ENCODE measurements around the gene RALGDS. TPM values are rescaled to one million over a fixed set of nuclear protein-coding genes. Genes with fewer than 3 reads are reported as not detected.

The RALGDS gene
- total and polyA plus RNA-seq, 2 of the 4 experiments (the other 2 are of a cell fraction): 13.1 to 36.9 TPM

- H3K36me3 ChIP-seq (ENCODE audit: control insufficient read depth, insufficient read depth, low read length): peaks cover 45% of the 10 kb centered on the region
- CTCF ChIA-PET: no interaction called here
- TF ChIP-seq RAD21 (IDR thresholded peaks at IDR 0.05; ENCODE audit: low read length) (no peak), SMC3 (IDR thresholded peaks at IDR 0.05; ENCODE audit: low read depth, low read length) (no peak), USF2 (IDR thresholded peaks at IDR 0.05; ENCODE audit: low read depth, low read length) (no peak), CHD1 (IDR thresholded peaks at IDR 0.05; ENCODE audit: low read depth, low read length) (no peak), FOS (IDR thresholded peaks at IDR 0.05; ENCODE audit: low read depth, low read length) (no peak), RCOR1 (IDR thresholded peaks at IDR 0.05; ENCODE audit: insufficient replicate concordance, low read length) (no peak)
- TF ChIP-seq, protein P1, sequence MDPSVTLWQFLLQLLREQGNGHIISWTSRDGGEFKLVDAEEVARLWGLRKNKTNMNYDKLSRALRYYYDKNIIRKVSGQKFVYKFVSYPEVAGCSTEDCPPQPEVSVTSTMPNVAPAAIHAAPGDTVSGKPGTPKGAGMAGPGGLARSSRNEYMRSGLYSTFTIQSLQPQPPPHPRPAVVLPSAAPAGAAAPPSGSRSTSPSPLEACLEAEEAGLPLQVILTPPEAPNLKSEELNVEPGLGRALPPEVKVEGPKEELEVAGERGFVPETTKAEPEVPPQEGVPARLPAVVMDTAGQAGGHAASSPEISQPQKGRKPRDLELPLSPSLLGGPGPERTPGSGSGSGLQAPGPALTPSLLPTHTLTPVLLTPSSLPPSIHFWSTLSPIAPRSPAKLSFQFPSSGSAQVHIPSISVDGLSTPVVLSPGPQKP (IDR thresholded peaks at IDR 0.05; ENCODE audit: borderline replicate concordance, low read depth, low read length): no peak
These were observed 63.0 kb downstream of the RALGDS start for GRCh38 chr9:133058071-133058470.

More at GRCh38 chr9:133058071-133058470, 63.0 kb downstream of the RALGDS start:
- ATAC-seq (ENCODE audit: low read depth) (no peak), DNase-seq (no peak)
- dilution Hi-C loops (cut with HindIII; ENCODE audit: low sequenced_read_pairs, unreplicated experiment): no loop called here
- WGBS, 2 experiments (ENCODE audit: extremely low coverage in 2 of 2, insufficient read length in 1 of 2): no CpG with 5 or more reads among the region's 7 CpGs
- Histone ChIP-seq H3K27me3 (ENCODE audit: control insufficient read depth, insufficient read depth, low read length) (no peaks in the 10 kb centered on the region), H2AK5ac (ENCODE audit: low read depth, low read length) (no peak overlapping the region), H4K5ac (ENCODE audit: low read depth, low read length) (no peak overlapping the region), H3K9ac (ENCODE audit: low read depth, low read length) (no peak overlapping the region), H2BK120ac (ENCODE audit: low read depth, low read length) (no peak overlapping the region), H4K20me1 (ENCODE audit: insufficient read depth, low read length) (no peaks in the 10 kb centered on the region), H3K9me1 (ENCODE audit: insufficient read depth, low read length) (no peaks in the 10 kb centered on the region), H3K4me2 (ENCODE audit: low read depth, low read length) (no peak overlapping the region), H2AFZ (replicated peaks; ENCODE audit: low read length, poor library complexity) (no peak overlapping the region), H3K4me3 (ENCODE audit: insufficient read depth, low read depth, low read length) (no peak overlapping the region), H3K27ac (ENCODE audit: insufficient read depth, low read length) (no peak overlapping the region), H2AK9ac (replicated peaks; ENCODE audit: low read depth, low read length, poor library complexity) (no peak overlapping the region), H2BK20ac (ENCODE audit: low read depth, low read length) (no peak overlapping the region), H3K4ac (ENCODE audit: low read depth, low read length) (no peak overlapping the region), H3K23ac (ENCODE audit: low read depth, low read length) (no peak overlapping the region), H3K56ac (ENCODE audit: extremely low read depth, insufficient read depth, low read length) (no peak overlapping the region), H2BK5ac (ENCODE audit: low read depth, low read length, poor library complexity, severe bottlenecking) (no peak overlapping the region), H3K4me1 (ENCODE audit: control insufficient read depth, insufficient read depth, low read length) (peaks cover 3% of the 10 kb centered on the region; the same call in 1 of the 2 replicates), H4K91ac (ENCODE audit: insufficient read depth, low read depth, low read length) (no peak overlapping the region), H2BK15ac (ENCODE audit: low read depth, low read length) (no peak overlapping the region), H3K14ac (replicated peaks; ENCODE audit: low read depth, low read length) (no peak overlapping the region), H4K8ac (ENCODE audit: low read depth in 2 of 2, low read length in 2 of 2) (no peak overlapping the region), H3K9me3 (ENCODE audit: control insufficient read depth, insufficient read depth, low read length) (no peaks in the 10 kb centered on the region), H3K18ac (ENCODE audit: low read depth, low read length) (no peak overlapping the region), H3K79me1 (ENCODE audit: low read depth in 1 of 2, low read length in 2 of 2) (no peaks in the 10 kb centered on the region)
- POLR2A ChIA-PET (ENCODE audit: unreplicated experiment): no interaction called here
- no TSS peak for BruUV-seq (replicated peaks)
- in situ Hi-C loops (cut with MboI; ENCODE audit: low sequenced_read_pairs): no loop called here
- intact Hi-C loops (cut with micrococcal nuclease): no loop called here

Measured in IMR-90 (cell line).